NCI-H748 treated with DMSO at 0.1 percent for 48 hours (cell line): ENCODE results near the gene SOCS7.

Experiments
- DNase-seq: peaks from one replicate; lab custom pipeline; 2025; lab: John Stamatoyannopoulos, UW

The SOCS7 gene

DNA sequence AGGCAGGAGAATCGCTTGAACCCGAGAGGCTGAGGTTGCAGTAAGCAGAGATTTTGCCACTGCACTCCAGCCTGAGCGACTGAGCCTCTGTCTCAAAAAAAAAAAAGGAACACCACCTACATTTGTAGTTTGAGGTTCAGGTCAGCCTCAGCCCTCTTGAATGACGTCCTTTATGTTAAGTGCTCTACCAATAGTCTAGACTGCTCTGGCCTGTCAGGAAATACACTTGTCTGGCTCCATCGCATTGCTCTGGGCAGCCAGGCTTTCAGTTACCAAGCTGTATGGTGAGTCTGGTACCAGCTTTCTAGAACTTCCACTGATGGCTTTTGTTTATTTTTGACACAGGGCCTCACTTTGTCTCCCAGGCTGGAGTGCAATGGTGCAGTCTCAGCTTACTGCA is 11.4 kb downstream of the SOCS7 start:
- DNase-seq: no peak

DNA sequence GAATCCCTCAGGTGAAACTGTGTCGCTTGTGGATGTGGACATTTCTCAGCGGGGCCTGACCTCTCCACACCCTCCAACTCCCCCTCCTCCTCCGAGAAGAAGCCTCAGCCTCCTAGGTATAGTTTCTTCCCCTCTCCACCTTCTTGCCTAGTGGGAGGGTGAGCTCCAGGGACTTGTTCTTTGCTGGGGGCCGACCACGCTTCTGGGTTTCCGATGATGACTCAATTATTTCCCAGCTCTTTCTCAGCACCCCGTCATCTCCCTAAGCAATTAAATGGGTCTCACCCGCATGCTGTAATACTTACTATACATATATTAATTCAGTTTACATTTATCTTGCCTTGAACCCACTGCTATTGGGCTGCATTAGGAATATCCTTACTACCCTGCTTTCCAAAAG is 13.1 kb downstream of the SOCS7 start:
- no peak for DNase-seq

DNA sequence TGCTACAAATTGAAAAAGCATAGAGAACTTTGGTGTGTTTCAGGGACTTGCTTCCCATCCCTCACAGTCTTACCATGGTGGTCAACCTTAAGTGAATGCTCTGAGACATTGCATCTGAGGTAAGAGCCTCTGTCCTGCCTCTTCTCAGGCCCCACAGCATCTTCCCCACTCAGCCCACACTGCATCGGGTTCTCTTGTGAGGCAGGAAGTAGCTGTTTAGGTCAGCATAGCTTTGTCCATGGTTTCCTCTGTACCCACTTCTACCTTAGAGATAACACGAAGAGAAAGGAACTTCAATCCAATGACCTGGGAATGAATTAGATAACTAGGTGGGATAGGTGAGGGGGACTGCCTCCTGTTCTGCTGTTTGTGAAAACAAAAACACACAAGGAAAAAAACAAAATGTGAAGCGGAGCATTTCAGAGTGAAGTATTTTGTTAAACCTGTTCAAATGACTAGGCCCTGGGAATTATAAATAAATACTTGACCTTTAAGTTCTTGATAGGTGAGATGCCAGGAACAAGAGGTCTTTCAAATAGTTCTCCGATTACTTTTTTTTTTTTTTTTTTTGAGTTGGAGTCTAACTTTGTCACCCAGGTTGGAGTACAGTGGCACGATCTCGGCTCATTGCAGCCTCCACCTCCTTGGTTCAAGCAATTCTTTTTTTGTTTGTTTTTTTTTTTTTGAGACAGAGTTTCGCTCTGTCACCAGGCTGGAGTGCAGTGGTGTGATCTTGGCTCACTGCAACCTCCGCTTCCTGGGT is 17.7 kb downstream of the SOCS7 start:
- DNase-seq: no peak

DNA sequence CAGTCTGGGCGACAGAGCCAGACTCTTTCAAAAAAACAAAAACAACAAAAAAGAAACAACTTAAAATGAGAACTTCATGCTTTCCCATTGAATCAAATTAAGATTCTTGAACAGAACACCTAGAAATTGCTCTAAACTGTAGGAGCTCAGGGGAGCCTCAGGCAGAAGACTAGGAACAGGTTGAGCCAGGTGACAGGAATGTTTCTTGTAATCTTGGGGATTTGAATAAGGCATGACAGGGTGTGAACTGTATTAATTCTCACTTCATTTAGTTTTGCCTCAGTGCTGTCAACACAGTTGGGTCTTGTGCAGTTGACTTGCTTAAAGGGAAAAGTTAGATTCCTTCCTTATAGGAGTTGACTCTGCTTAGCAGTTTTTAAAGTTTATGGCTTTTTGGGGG is 27.8 kb downstream of the SOCS7 start:
- DNase-seq: no peak

DNA sequence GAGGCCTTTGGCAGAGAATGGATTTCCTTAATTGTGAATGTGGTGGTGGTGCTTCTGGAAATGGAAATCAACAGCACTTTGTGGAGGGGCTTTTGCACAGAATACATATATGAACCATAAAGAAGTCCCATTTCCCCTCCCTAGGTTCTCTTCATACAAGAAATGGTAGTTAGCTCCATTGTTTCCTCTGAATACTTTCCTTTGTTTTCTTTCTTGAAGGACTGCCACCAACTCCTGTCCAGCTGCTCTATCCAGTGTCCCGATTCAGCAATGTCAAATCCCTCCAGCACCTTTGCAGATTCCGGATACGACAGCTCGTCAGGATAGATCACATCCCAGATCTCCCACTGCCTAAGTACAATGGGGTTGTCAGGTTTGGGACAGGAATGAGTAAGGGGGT is 43.4 kb downstream of the SOCS7 start:
- DNase-seq: no peak

DNA sequence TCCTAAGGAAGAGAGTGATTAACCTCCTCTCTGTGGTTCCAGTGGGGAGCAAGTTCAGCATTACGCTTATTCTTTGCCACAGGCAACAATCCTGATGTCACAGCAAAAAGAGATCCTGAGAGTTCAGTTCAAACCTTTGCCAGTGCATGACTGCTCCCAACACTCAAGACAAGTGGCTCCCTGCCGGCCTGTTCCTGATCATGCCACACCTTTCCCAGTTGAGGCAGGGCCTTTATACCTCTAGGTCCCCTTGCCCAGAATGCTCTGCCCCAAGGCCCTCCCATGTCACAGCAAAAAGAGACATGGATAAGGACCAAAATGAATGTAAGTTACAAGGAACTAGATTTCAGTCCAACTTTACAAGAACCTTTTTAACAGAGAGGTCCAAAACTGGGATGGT is 45.6 kb downstream of the SOCS7 start:
- DNase-seq: no peak

DNA sequence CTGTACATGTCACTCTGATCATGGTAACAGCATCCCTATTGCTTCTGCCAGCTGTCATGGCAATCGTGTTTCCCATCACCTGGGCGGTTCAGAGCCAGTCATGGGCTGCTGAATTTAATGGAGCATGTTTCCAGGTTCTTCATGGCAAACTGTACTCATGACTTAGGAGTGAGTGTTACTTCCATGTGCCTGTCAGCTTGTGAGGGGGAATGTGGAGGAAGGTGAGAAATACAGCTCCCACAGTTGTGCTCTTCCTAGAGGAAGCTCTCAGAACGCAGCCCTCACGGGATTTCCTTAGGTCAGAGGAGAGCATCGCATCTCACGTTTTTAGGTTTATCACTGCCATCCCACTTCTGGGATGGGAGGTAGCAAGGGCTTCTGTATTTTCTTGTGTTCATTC is 48.6 kb downstream of the SOCS7 start:
- DNase-seq: no peak

DNA sequence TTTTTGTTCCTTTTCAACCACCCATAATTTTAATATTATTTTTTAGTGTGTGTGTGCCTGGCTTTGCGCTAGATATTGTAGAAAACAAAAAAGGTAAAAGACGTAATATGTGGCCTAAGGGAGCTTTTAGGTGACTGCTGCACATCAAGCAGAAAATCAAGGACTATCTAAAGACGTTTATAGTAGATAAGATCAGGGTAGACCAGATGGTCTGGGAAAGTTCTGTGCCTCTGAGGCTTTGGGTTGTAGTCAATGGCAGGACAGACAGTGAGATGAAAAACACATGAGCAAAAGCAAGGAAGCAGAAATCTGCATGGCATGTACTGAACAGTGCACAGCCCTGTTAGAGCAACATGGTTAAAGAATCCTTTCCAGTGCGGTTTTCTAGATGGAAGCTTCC is 49.8 kb downstream of the SOCS7 start:
- DNase-seq: no peak

DNA sequence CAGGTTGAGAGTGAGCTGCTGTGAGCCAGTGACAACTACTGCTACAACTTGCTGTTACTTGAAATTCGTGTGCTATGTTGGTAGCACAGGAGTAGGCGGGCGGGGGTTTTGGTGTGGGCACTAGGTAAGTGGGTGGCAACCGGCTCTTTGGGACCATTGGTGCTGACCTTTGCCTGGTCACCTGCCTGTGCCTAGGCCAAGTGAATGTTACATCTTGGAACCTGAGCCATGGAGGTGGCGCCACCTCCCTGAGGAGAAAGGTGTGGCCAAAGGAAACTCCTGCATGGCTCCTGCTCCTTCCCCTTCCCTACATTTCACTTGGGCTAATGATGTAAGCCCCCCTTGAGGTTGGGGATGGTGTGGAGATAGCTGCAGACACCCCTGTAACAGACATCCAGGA is 51.3 kb downstream of the SOCS7 start:
- DNase-seq: no peak

DNA sequence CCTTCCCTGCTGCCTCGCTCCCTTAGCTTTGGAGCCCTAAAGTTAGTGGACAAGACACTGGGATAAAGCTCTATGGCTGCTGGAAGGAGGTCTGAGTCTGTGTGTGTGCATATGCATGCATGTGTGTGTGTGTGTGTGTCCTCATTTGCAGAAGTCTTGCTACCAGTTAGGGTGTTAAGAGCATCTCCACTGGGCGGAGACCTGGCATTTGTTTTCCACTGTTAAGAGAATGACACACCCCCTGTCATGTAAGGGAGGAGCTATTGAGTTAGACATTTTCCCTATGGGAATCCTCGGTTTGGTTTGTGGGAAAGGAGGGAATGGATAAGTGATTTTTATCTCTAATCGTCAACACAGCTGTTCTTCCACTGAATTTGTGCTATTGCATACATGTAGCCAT is 51.8 kb downstream of the SOCS7 start:
- DNase-seq: no peak

DNA sequence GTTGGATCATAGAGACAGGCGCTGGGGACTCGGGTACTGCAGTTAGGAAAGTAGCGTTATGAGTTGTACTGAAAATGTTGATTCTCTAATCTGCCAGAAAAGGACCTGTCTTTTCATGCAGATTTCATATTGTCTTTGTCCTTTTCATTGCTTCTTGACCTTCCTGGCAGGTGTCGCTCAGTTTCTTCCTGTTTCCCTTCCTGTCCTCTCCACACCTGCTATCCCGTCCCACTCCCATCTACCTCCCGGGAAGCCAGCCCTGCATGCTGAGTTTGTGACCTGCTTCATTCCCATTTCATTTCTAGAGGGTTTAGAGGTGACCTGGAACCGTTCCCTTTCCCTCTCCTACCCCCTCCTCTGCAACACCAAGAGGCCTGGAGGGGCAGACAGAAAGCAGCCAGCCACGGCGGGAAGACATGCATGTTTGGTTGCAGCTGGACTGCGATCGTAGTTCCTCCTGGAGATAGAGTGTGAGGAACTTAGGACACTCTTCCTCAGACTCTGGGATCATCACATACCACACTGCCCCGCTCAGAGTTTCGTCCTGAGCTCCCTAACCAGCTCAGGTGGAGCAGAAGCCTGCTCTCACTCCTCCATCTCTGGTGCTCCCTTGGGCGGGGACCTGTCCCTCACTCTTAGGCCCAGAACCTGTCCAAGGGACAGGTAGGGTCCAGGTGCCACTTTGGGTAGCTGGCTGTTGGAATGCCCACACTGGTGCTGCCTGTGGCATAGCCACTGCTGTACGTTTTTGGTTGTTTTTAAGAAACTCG is 52.7 kb downstream of the SOCS7 start:
- no peak for DNase-seq

DNA sequence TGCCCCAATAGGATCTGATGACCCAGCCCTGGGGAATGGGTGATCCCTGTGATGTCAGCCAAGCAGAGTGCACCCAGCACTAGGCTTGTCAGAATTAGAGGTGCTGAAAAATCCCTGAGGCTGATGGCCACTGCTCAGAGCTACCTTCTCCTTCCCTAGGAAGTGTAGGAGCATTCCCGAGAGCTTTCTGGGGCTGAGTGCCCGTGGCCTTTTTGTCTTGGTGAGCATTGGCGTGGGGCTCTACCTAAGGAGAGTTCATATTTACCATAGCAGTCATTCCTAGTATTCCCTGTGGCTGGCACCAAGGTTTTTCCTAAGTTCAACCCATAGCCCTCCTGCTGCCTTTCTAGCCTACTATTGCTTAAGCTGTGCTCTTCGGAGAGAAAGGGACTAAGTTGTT is 54.0 kb downstream of the SOCS7 start:
- DNase-seq: no peak

DNA sequence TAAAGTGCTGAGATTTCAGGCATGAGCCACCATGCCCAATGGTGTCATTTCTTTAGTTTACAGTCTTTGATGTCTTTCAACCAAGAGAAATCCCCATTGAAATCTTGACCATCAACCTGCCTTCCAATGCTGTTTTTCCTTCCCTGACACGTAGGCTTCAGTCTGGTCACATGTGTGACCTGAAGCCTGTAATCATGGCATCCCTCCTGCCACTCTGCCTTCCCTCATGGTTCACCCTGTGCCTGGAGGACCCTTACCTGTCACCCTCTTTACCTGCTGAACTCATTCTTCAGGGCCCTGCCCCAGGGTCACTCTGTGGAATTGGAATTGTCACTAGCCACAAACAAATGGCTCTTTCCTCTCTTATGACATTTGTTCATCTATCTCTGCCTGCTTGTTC is 58.6 kb downstream of the SOCS7 start:
- DNase-seq: no peak

DNA sequence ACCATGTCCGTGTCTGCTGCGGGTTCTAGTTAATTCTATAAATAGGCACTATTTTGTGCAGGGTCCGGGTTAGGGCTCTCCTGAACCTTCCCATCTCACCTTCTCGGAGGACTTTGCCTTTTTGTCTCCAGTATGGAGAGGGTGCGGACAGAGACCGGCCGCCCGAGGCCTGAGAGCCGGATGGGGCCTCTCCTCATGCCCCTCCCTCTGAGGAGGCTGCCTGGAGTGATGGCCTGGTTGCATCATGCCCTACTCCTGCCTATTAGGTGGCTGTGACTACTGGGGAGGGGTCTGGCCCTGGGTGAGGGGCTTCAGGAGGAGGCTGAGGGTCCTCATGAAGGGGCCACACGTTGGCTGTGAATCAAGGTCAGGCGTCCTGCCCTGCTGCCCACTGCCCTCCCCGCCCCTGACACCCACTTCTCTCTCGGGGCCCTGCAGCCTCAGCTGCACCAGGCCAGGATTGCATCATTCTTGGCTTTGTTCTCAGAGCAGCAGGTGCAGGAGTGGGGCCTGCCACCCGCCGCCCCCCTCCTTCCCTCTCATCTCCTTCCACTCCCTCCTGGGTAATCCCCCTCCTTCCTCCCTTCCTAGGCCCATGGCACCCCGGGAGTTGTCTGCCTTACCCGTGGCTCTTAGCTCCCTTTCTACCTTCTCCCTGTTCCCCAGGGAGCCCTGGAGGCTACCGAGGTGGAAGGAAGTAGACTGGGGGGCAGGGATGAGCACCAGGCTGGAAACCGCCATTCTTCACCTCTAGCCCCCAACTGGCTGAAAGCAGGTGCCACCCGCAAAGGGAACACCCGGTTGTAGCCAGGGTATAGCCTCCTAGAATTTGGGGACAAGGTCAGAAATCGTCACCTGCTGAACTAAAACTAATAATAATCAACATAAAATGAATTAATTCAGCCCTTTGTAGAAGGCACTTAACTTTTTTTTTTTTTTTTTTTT is 63.9 kb downstream of the SOCS7 start:
- DNase-seq: peak; percentile 43

DNA sequence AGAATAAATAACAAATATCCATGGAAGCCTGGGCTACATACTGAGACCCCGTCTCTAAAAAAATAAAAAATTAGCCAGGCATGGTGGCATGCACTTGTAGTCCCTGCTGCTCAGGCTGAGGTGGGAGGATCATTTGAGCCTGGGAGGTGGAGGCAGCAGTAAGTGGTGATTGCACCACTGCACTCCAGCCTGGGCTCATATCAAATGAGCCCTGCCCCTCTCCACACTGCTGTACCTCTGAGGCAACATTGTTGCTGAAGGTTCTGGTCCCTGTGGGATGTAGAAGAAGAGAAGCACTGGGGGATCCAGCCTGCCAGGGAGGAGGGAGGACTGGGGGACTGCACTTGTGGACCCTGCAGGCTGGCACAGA is 65.2 kb downstream of the SOCS7 start:
- no peak for DNase-seq

DNA sequence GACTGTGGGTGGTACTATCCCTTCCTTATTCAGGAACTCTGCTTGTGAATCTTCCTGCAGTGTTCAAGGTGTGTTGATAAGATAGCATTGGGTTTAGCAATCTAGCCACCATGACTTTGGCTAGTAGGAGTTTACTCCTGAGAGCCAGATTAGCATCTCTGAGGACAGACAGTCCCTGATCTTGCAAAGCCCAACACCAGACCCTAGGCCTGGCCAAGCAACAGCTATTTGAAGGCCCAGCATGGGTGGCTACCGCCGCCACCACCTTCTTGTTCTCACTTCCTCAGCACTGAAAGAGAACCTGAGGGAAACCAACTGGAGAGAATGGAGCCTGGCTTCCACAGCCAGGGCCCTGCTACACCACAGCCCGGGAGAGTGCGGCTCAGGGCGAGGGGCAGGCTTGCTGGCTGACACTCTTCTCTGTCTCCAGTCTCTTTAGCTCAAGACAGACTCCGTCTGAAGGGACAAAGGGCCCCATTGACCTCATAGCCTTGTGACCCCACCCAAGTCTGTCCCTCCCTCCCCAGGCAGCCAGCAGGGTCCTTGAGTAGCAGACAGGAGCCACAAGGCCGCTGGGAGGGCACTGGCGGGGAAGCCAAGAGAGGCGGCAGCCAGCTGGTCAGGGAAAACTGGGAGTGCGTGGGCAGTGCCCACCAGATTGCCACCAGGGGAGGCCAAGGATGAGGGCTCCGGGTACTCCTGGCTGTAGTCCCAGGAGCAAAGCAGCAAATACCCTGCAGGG is 65.7 kb downstream of the SOCS7 start:
- no peak for DNase-seq

DNA sequence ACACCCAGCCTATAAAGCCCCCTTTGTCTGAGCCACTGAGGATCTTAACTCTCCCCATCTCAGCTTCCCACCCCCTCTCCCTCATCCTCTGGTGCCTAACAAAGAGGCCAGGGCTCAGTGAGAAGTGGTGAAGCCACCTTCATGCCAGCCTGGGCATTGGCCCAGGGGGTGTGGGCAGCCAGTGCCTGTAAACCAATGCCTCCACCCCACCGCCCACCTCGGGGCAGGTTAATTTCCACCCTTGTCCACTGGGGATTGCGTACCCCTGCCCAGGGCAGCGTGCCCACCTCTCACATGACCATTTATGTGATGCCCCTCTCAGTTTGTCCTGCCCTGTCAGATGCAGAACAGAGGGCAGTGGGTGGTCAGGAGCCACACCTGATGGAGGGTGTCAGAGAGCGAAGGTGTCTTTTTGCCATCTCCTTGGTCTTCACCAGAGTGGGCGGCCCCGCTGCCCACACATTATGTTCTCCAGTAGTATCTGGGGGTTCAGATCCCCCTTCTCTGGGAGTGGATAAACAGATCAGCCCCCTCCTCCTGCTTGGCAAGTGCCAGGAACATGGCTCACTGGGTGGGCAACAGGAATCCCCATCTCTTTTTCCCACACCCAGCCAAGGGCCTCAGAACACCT is 66.5 kb downstream of the SOCS7 start:
- DNase-seq: no peak

DNA sequence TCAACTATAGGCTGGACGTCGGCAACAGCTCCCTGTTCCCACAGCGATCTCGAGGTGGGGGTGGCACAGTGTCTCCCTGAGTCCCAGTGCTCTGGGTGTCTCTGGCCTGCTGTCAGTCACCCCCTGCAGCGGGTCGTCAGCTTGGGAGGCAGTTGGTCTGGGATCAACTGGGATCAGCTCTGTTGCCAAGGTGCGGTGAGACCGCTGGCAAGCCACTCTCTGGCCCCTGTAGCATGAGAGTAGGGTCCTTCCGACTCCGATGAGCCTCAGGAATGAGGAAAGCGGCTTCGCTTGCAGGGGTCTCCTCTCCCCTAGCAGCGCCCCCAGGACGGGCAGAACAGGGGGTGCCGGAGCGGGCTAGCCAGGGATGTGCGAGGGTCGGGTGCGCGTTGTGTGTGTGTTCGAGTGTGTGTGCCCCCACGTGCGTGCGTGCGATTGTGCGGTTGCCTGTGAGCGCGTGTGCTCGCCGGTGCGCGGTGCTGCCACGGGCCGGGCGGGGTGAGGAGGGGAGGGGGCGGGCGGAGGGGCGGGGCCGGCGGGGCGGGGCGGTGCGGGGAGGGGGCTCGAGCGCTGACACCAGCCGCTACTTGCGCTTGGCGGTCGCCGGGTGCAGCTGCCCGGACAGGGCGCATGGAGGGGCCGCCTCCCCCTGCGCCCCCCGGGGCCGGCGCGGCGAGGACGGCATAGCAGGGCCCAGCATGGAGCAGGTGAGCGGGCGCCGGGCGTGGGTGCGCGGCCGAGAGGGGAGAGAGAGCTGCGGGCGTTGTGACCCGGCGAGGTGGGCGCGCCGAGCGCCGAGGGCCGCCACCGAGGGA is 67.3 kb downstream of the SOCS7 start:
- DNase-seq: no peak

DNA sequence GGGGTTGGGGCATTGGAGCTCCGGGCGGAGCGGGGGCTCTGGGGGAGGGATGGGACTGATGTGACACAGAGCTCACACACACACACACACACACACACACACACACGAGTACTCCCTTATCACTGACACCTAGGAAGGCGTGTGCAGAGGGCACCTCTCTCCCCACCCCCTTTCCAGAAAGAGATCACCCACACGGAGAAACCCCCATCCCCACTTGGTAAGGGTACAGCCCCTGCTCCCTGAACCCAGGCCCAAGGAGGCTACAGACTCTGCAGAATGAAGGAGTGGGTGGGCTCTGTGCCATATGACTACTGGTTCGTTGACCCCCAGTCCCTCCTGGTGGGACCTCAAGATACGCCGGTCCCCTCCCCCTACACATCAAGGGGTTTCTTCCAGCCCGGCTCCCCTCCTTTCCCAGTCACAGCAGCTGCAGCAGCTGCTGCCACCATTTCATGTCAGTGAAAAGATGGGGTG is 67.9 kb downstream of the SOCS7 start:
- DNase-seq: no peak

DNA sequence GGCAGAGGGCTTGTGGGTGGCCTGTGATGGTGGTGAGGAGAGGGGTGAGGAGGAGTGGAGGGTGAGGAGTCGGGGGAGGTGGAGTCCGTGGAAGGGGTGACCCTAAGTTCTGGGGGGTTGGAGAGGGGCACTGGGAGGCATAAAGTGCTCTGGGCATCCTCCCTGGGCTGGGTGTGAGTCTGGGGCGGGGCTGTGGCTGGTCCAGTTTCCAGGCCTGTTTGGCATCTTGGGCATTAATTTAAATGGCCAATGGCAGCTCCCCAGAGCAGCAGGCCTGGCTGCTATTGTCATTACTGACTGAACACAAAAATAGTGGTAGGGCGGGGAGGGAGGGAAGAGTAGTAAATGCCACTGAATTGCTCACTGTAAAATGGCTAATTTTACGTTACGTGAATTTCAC is 68.9 kb downstream of the SOCS7 start:
- no peak for DNase-seq
